ENCODE results near the gene CNTN1. TPM values are rescaled to one million over a fixed set of nuclear protein-coding genes. Genes with fewer than 3 reads are reported as not detected.

Gene CNTN1
- total and polyA plus RNA-seq, 2 experiments from 2014 or later: 0.58 to 2.4 TPM

DNA sequence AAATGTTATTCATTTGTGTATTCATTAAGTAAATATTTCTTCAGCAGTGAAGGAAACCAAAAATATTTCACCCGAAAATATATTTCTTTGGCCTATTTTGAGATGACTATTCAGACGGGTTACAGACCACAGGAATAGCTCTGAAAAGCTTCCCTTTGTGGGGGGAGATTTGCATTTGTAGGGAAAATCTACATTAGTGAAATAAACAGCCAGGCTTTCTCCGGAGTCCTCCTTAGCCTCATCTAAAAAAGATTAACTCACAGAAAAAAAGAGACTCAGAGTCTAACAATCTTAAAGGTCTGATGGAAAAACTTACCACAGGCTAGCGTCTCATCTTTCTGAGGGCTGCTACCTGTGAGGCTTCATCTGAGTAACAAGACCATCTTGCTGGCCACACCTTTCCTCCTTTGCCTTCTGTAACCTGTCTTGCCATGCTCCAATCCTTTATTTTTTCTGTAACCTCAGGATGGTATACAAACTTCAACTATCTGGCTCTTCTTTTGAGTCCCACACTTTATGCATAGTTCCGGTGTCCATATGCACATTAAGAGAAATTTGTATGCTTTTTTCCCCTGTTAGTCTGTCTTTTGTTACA lies 100.7 kb downstream of the CNTN1 start:
- H3K27me3 ChIP-seq: no peaks in the 10 kb centered on the region
- H2AFZ ChIP-seq: no peak overlapping the region
- H3K9me2 ChIP-seq (replicated peaks; ENCODE audit: insufficient read depth): no peaks in the 10 kb centered on the region
- H4K20me1 ChIP-seq (ENCODE audit: insufficient read depth, poor library complexity, severe bottlenecking): no peaks in the 10 kb centered on the region
- no peak for DNase-seq (ENCODE audit: low spot score)
- H3K27ac ChIP-seq: no peak overlapping the region
- H3K9me3 ChIP-seq (ENCODE audit: low read depth): no peaks in the 10 kb centered on the region
- no peak overlapping the region for H3K4me2 ChIP-seq
- no peaks in the 10 kb centered on the region for H3K36me3 ChIP-seq (replicated peaks; ENCODE audit: insufficient read depth, low read depth)
- H3K4me3 ChIP-seq: no peak overlapping the region
- H3K79me2 ChIP-seq: no peaks in the 10 kb centered on the region
- 40% methylated on average over 5 of the region's 5 CpGs for WGBS (ENCODE audit: low lambda C conversion rate, missing lambda C conversion rate)
- no peaks in the 10 kb centered on the region for H3K4me1 ChIP-seq (ENCODE audit: insufficient read depth)
- TF ChIP-seq, protein P1, sequence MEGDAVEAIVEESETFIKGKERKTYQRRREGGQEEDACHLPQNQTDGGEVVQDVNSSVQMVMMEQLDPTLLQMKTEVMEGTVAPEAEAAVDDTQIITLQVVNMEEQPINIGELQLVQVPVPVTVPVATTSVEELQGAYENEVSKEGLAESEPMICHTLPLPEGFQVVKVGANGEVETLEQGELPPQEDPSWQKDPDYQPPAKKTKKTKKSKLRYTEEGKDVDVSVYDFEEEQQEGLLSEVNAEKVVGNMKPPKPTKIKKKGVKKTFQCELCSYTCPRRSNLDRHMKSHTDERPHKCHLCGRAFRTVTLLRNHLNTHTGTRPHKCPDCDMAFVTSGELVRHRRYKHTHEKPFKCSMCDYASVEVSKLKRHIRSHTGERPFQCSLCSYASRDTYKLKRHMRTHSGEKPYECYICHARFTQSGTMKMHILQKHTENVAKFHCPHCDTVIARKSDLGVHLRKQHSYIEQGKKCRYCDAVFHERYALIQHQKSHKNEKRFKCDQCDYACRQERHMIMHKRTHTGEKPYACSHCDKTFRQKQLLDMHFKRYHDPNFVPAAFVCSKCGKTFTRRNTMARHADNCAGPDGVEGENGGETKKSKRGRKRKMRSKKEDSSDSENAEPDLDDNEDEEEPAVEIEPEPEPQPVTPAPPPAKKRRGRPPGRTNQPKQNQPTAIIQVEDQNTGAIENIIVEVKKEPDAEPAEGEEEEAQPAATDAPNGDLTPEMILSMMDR (IDR thresholded peaks at IDR 0.05; ENCODE audit: poor library complexity): no peak
- no peak for TF ChIP-seq EZH2 (IDR thresholded peaks at IDR 0.05; ENCODE audit: borderline replicate concordance)
- no peak for TF ChIP-seq EZH2phosphoT487 (IDR thresholded peaks at IDR 0.05; ENCODE audit: low read depth, severe bottlenecking, unreplicated experiment)

DNA sequence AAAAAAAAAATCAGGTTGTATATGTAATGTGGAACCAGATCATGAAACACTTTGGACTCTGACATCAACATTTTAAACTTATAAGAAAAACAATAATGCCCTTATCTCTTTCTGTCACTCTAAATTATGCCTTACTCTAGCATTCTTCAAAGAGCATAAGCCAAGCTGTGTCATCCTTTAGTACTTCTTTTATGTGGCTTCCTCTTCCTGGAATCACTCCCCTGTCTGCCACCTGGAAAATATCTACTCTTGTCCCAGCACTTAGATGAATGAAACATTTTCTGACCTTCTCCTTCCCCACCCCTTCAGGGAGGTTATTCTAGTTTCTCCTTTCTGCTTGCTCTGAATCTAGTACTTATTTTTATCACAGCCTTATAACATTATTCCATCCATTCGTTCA lies 101.2 kb downstream of the CNTN1 start:
- H3K4me3 ChIP-seq: no peak overlapping the region
- no peaks in the 10 kb centered on the region for H3K9me2 ChIP-seq (replicated peaks; ENCODE audit: insufficient read depth)
- no peak overlapping the region for H3K27ac ChIP-seq
- no peak for TF ChIP-seq EZH2 (IDR thresholded peaks at IDR 0.05; ENCODE audit: borderline replicate concordance)
- no peak for TF ChIP-seq EZH2phosphoT487 (IDR thresholded peaks at IDR 0.05; ENCODE audit: low read depth, severe bottlenecking, unreplicated experiment)
- WGBS (ENCODE audit: low lambda C conversion rate, missing lambda C conversion rate): 83% methylated on average over 1 of the region's 1 CpG
- DNase-seq (ENCODE audit: low spot score): no peak
- H2AFZ ChIP-seq: no peak overlapping the region
- H3K4me2 ChIP-seq: no peak overlapping the region
- no peaks in the 10 kb centered on the region for H3K79me2 ChIP-seq
- H3K27me3 ChIP-seq: no peaks in the 10 kb centered on the region
- no peaks in the 10 kb centered on the region for H3K4me1 ChIP-seq (ENCODE audit: insufficient read depth)
- H3K9me3 ChIP-seq (ENCODE audit: low read depth): no peaks in the 10 kb centered on the region
- no peaks in the 10 kb centered on the region for H4K20me1 ChIP-seq (ENCODE audit: insufficient read depth, poor library complexity, severe bottlenecking)
- no peaks in the 10 kb centered on the region for H3K36me3 ChIP-seq (replicated peaks; ENCODE audit: insufficient read depth, low read depth)

DNA sequence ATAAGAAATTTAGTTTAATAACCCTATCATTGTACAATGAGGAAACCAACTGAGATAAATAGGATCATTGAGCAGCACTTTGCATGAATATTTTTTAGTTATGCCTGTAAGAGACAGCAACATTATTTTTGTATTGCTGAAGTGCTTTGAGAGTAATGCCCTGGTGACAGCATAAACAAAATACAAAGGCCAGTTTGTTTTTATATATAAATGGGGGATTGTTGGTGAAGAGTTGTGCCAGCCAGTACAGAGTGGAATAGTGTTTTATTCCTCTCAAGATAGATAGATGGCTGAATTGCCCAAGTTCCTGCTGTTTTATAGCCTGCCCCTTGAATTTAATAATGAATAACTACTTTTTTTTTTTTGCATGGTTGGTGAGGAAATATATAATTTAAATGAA lies 101.8 kb downstream of the CNTN1 start:
- Histone ChIP-seq H3K9me2 (replicated peaks; ENCODE audit: insufficient read depth) (no peaks in the 10 kb centered on the region), H2AFZ (no peak overlapping the region), H3K36me3 (replicated peaks; ENCODE audit: insufficient read depth, low read depth) (no peaks in the 10 kb centered on the region), H3K4me3 (no peak overlapping the region), H3K27me3 (no peaks in the 10 kb centered on the region), H3K27ac (no peak overlapping the region), H3K79me2 (no peaks in the 10 kb centered on the region), H4K20me1 (ENCODE audit: insufficient read depth, poor library complexity, severe bottlenecking) (no peaks in the 10 kb centered on the region), H3K4me2 (no peak overlapping the region), H3K9me3 (ENCODE audit: low read depth) (no peaks in the 10 kb centered on the region), H3K4me1 (ENCODE audit: insufficient read depth) (no peaks in the 10 kb centered on the region)
- TF ChIP-seq, protein P1 (IDR thresholded peaks at IDR 0.05; ENCODE audit: poor library complexity): no peak
- TF ChIP-seq EZH2 (IDR thresholded peaks at IDR 0.05; ENCODE audit: borderline replicate concordance): no peak
- TF ChIP-seq EZH2phosphoT487 (IDR thresholded peaks at IDR 0.05; ENCODE audit: low read depth, severe bottlenecking, unreplicated experiment): no peak
- DNase-seq (ENCODE audit: low spot score): no peak

DNA sequence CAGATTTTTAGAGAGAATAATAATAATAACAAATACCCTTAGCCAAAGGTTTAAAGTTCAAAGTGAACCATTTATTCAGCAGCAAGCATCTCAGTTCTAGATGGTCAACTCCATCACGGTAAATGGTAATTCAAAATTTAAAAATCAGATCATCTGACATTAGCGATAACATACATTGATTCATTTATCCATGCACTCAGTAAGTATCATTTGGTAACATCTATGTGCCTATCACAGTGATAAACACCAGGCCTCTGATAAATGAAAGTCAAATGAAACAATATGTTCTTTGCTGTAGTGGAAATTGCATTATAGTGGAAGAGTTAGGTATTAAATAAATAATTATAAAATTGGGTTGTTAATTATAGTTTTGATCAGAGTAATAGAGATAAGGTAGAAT lies 108.8 kb downstream of the CNTN1 start:
- Histone ChIP-seq H3K27ac (no peak overlapping the region), H3K4me2 (no peak overlapping the region), H3K4me3 (no peak overlapping the region), H3K27me3 (no peaks in the 10 kb centered on the region), H3K9me3 (ENCODE audit: low read depth) (no peaks in the 10 kb centered on the region), H4K20me1 (ENCODE audit: insufficient read depth, poor library complexity, severe bottlenecking) (no peaks in the 10 kb centered on the region), H2AFZ (no peak overlapping the region), H3K4me1 (ENCODE audit: insufficient read depth) (no peaks in the 10 kb centered on the region), H3K9me2 (replicated peaks; ENCODE audit: insufficient read depth) (no peaks in the 10 kb centered on the region), H3K79me2 (no peaks in the 10 kb centered on the region), H3K36me3 (replicated peaks; ENCODE audit: insufficient read depth, low read depth) (no peaks in the 10 kb centered on the region)
- DNase-seq (ENCODE audit: low spot score): no peak
- TF ChIP-seq EZH2 (IDR thresholded peaks at IDR 0.05; ENCODE audit: borderline replicate concordance) (no peak), EZH2phosphoT487 (IDR thresholded peaks at IDR 0.05; ENCODE audit: low read depth, severe bottlenecking, unreplicated experiment) (no peak)
- TF ChIP-seq, protein P1 (IDR thresholded peaks at IDR 0.05; ENCODE audit: poor library complexity): no peak
- 91% methylated on average over 2 of the region's 2 CpGs for WGBS (ENCODE audit: low lambda C conversion rate, missing lambda C conversion rate)

All from hepatocyte (in vitro differentiated cells).